ENCODE measurements around the gene PAX8.

PAX8 gene

GRCh38 chr2:113198048-113198789 lies 80.5 kb downstream of the PAX8 start:
- Histone ChIP-seq H3K9me3 (ENCODE audit: control insufficient read depth, low read length) (no peaks in the 10 kb centered on the region), H3K4me1 (ENCODE audit: control insufficient read depth, insufficient read depth, low read length, poor library complexity, severe bottlenecking) (no peaks in the 10 kb centered on the region), H3K36me3 (ENCODE audit: control insufficient read depth, insufficient read depth, low read length) (peaks cover 81% of the 10 kb centered on the region), H3K27ac (ENCODE audit: insufficient read depth, low read length, poor library complexity, severe bottlenecking) (no peak overlapping the region), H3K4me3 (ENCODE audit: insufficient read depth, low read depth, low read length, poor library complexity, severe bottlenecking) (no peak overlapping the region), H3K27me3 (replicated peaks; ENCODE audit: control insufficient read depth, insufficient read depth, low read length, poor library complexity, severe bottlenecking) (no peaks in the 10 kb centered on the region)
- DNase-seq: no peak

GRCh38 chr2:113197347-113198047 lies 81.2 kb downstream of the PAX8 start:
- no peak for DNase-seq
- Histone ChIP-seq H3K27ac (ENCODE audit: insufficient read depth, low read length, poor library complexity, severe bottlenecking) (no peak overlapping the region), H3K4me1 (ENCODE audit: control insufficient read depth, insufficient read depth, low read length, poor library complexity, severe bottlenecking) (no peaks in the 10 kb centered on the region), H3K4me3 (ENCODE audit: insufficient read depth, low read depth, low read length, poor library complexity, severe bottlenecking) (no peak overlapping the region), H3K27me3 (replicated peaks; ENCODE audit: control insufficient read depth, insufficient read depth, low read length, poor library complexity, severe bottlenecking) (no peaks in the 10 kb centered on the region), H3K36me3 (ENCODE audit: control insufficient read depth, insufficient read depth, low read length) (peaks cover 88% of the 10 kb centered on the region), H3K9me3 (ENCODE audit: control insufficient read depth, low read length) (no peaks in the 10 kb centered on the region)

- no peaks in the 10 kb centered on the region for H3K9me3 ChIP-seq (ENCODE audit: control insufficient read depth, low read length)
- DNase-seq: no peak
- no peak overlapping the region for H3K4me3 ChIP-seq (ENCODE audit: insufficient read depth, low read depth, low read length, poor library complexity, severe bottlenecking)
- peaks cover 92% of the 10 kb centered on the region for H3K36me3 ChIP-seq (ENCODE audit: control insufficient read depth, insufficient read depth, low read length)
- H3K4me1 ChIP-seq (ENCODE audit: control insufficient read depth, insufficient read depth, low read length, poor library complexity, severe bottlenecking): no peaks in the 10 kb centered on the region
- no peak overlapping the region for H3K27ac ChIP-seq (ENCODE audit: insufficient read depth, low read length, poor library complexity, severe bottlenecking)
- no peaks in the 10 kb centered on the region for H3K27me3 ChIP-seq (replicated peaks; ENCODE audit: control insufficient read depth, insufficient read depth, low read length, poor library complexity, severe bottlenecking)
Observed at GRCh38 chr2:113196839-113197238, 81.9 kb downstream of the PAX8 start.

GRCh38 chr2:113195923-113196501 lies 82.7 kb downstream of the PAX8 start:
- no peak overlapping the region for H3K27ac ChIP-seq (ENCODE audit: insufficient read depth, low read length, poor library complexity, severe bottlenecking)
- no peak overlapping the region for H3K4me3 ChIP-seq (ENCODE audit: insufficient read depth, low read depth, low read length, poor library complexity, severe bottlenecking)
- no peak for DNase-seq

GRCh38 chr2:113192459-113193100 lies 86.1 kb downstream of the PAX8 start:
- no peak for DNase-seq
- Histone ChIP-seq H3K9me3 (ENCODE audit: control insufficient read depth, low read length) (no peaks in the 10 kb centered on the region), H3K4me3 (ENCODE audit: insufficient read depth, low read depth, low read length, poor library complexity, severe bottlenecking) (no peak overlapping the region), H3K4me1 (ENCODE audit: control insufficient read depth, insufficient read depth, low read length, poor library complexity, severe bottlenecking) (peaks cover 4% of the 10 kb centered on the region), H3K27me3 (replicated peaks; ENCODE audit: control insufficient read depth, insufficient read depth, low read length, poor library complexity, severe bottlenecking) (no peaks in the 10 kb centered on the region), H3K36me3 (ENCODE audit: control insufficient read depth, insufficient read depth, low read length) (peaks cover 61% of the 10 kb centered on the region), H3K27ac (ENCODE audit: insufficient read depth, low read length, poor library complexity, severe bottlenecking) (no peak overlapping the region)

More at GRCh38 chr2:113195923-113196501, 82.7 kb downstream of the PAX8 start:
- H3K4me1 ChIP-seq (ENCODE audit: control insufficient read depth, insufficient read depth, low read length, poor library complexity, severe bottlenecking): no peaks in the 10 kb centered on the region
- H3K36me3 ChIP-seq (ENCODE audit: control insufficient read depth, insufficient read depth, low read length): peaks cover 87% of the 10 kb centered on the region
- H3K27me3 ChIP-seq (replicated peaks; ENCODE audit: control insufficient read depth, insufficient read depth, low read length, poor library complexity, severe bottlenecking): no peaks in the 10 kb centered on the region
- no peaks in the 10 kb centered on the region for H3K9me3 ChIP-seq (ENCODE audit: control insufficient read depth, low read length)

- no peak overlapping the region for H3K4me3 ChIP-seq (ENCODE audit: insufficient read depth, low read depth, low read length, poor library complexity, severe bottlenecking)
- H3K27me3 ChIP-seq (replicated peaks; ENCODE audit: control insufficient read depth, insufficient read depth, low read length, poor library complexity, severe bottlenecking): no peaks in the 10 kb centered on the region
- H3K4me1 ChIP-seq (ENCODE audit: control insufficient read depth, insufficient read depth, low read length, poor library complexity, severe bottlenecking): peaks cover 6% of the 10 kb centered on the region
- H3K9me3 ChIP-seq (ENCODE audit: control insufficient read depth, low read length): no peaks in the 10 kb centered on the region
- no peak overlapping the region for H3K27ac ChIP-seq (ENCODE audit: insufficient read depth, low read length, poor library complexity, severe bottlenecking)
- peaks cover 45% of the 10 kb centered on the region for H3K36me3 ChIP-seq (ENCODE audit: control insufficient read depth, insufficient read depth, low read length)
- DNase-seq: no peak
Observed at GRCh38 chr2:113190871-113191270, 87.8 kb downstream of the PAX8 start.

GRCh38 chr2:113187771-113188170 lies 91.0 kb downstream of the PAX8 start:
- no peak overlapping the region for H3K4me3 ChIP-seq (ENCODE audit: insufficient read depth, low read depth, low read length, poor library complexity, severe bottlenecking)
- no peaks in the 10 kb centered on the region for H3K9me3 ChIP-seq (ENCODE audit: control insufficient read depth, low read length)
- no peak overlapping the region for H3K27ac ChIP-seq (ENCODE audit: insufficient read depth, low read length, poor library complexity, severe bottlenecking)
- peaks cover 25% of the 10 kb centered on the region for H3K4me1 ChIP-seq (ENCODE audit: control insufficient read depth, insufficient read depth, low read length, poor library complexity, severe bottlenecking)
- no peak for DNase-seq
- peaks cover 40% of the 10 kb centered on the region for H3K36me3 ChIP-seq (ENCODE audit: control insufficient read depth, insufficient read depth, low read length)
- H3K27me3 ChIP-seq (replicated peaks; ENCODE audit: control insufficient read depth, insufficient read depth, low read length, poor library complexity, severe bottlenecking): no peaks in the 10 kb centered on the region

- Histone ChIP-seq H3K9me3 (ENCODE audit: control insufficient read depth, low read length) (no peaks in the 10 kb centered on the region), H3K27me3 (replicated peaks; ENCODE audit: control insufficient read depth, insufficient read depth, low read length, poor library complexity, severe bottlenecking) (no peaks in the 10 kb centered on the region), H3K4me3 (ENCODE audit: insufficient read depth, low read depth, low read length, poor library complexity, severe bottlenecking) (no peak overlapping the region), H3K4me1 (ENCODE audit: control insufficient read depth, insufficient read depth, low read length, poor library complexity, severe bottlenecking) (peaks cover 38% of the 10 kb centered on the region), H3K27ac (ENCODE audit: insufficient read depth, low read length, poor library complexity, severe bottlenecking) (no peak overlapping the region), H3K36me3 (ENCODE audit: control insufficient read depth, insufficient read depth, low read length) (peaks cover 43% of the 10 kb centered on the region)
- no peak for DNase-seq
Observed at GRCh38 chr2:113186433-113186796, 92.3 kb downstream of the PAX8 start.

- Histone ChIP-seq H3K4me1 (ENCODE audit: control insufficient read depth, insufficient read depth, low read length, poor library complexity, severe bottlenecking) (peaks cover 43% of the 10 kb centered on the region), H3K36me3 (ENCODE audit: control insufficient read depth, insufficient read depth, low read length) (peaks cover 38% of the 10 kb centered on the region), H3K27me3 (replicated peaks; ENCODE audit: control insufficient read depth, insufficient read depth, low read length, poor library complexity, severe bottlenecking) (no peaks in the 10 kb centered on the region), H3K27ac (ENCODE audit: insufficient read depth, low read length, poor library complexity, severe bottlenecking) (peak overlapping the region; percentile 33), H3K9me3 (ENCODE audit: control insufficient read depth, low read length) (no peaks in the 10 kb centered on the region), H3K4me3 (ENCODE audit: insufficient read depth, low read depth, low read length, poor library complexity, severe bottlenecking) (no peak overlapping the region)
- DNase-seq: no peak
Observed at GRCh38 chr2:113185664-113186432, 92.9 kb downstream of the PAX8 start.

Data from effector memory CD4-positive, alpha-beta T cell (primary cell).